ENCODE results near the gene KLF15. TPM values are rescaled to one million over a fixed set of nuclear protein-coding genes. Genes with fewer than 3 reads are reported as not detected.
"Not testable (repeated sequence)": the region's sequence is repeated elsewhere in the genome, so short reads cannot be mapped to it uniquely, and the experiment has no call there.

KLF15 gene
- total RNA-seq, 4 donors from 2014 or later, result 138 to 234 (median 176) TPM

GRCh38 chr3:126337980-126338651 is 19.1 kb downstream of the KLF15 start:
- 75 to 78% methylated on average over 11 of the region's 11 CpGs for WGBS, 2 donors
- Histone ChIP-seq H3K27me3 (no peaks in the 10 kb centered on the region), H3K4me1 (peaks cover 0 to 13% (median under 1%) of the 10 kb centered on the region in 4 donors), H3K4me3 (no peak overlapping the region), H3K27ac (peak overlapping the region in 1 of 4 donors; percentile 100), H3K36me3 (peaks cover 0 to 45% (median 0%) of the 10 kb centered on the region in 3 donors), H3K9me3 (peaks cover 0 to 6% (median 0%) of the 10 kb centered on the region in 4 donors)
- TF ChIP-seq CTCF (IDR thresholded peaks at IDR 0.05), result no peak
- no peak for TF ChIP-seq EP300 (IDR thresholded peaks at IDR 0.05)
- no peak for TF ChIP-seq POLR2A (IDR thresholded peaks at IDR 0.05)
- DNase-seq (ENCODE audit: low spot score in 2 of 2), result peak in 1 of 2 donors; percentile 4

- H3K9me3 ChIP-seq, result peaks cover 0 to 46% (median 5%) of the 10 kb centered on the region in 4 donors
- not testable (repeated sequence) for H3K4me3 ChIP-seq; H3K27ac ChIP-seq; H3K27me3 ChIP-seq; DNase-seq (ENCODE audit: low spot score in 2 of 2); H3K4me1 ChIP-seq
- H3K36me3 ChIP-seq, result peaks cover 0 to 39% (median 0%) of the 10 kb centered on the region in 3 donors
- WGBS, 2 donors, result 68 to 82% methylated on average over 8 to 12 of the region's 15 CpGs
Observed at GRCh38 chr3:126331812-126332336, 25.3 kb downstream of the KLF15 start.

GRCh38 chr3:126329927-126330725 is 27.1 kb downstream of the KLF15 start:
- no peaks in the 10 kb centered on the region for H3K27me3 ChIP-seq
- DNase-seq (ENCODE audit: low spot score in 2 of 2), result no peak
- 74 to 95% methylated on average over 6 to 7 of the region's 7 CpGs for WGBS, 2 donors
- TF ChIP-seq POLR2A (IDR thresholded peaks at IDR 0.05), result no peak
- no peak for TF ChIP-seq EP300 (IDR thresholded peaks at IDR 0.05)
- H3K9me3 ChIP-seq, result peaks cover 0 to 52% (median 7%) of the 10 kb centered on the region in 4 donors
- H3K4me3 ChIP-seq, result no peak overlapping the region
- H3K36me3 ChIP-seq, result peaks cover 0 to 39% (median 0%) of the 10 kb centered on the region in 3 donors
- no peak overlapping the region for H3K27ac ChIP-seq
- no peaks in the 10 kb centered on the region for H3K4me1 ChIP-seq

GRCh38 chr3:126326629-126327028 is 30.6 kb downstream of the KLF15 start:
- 87 to 91% methylated on average over 4 of the region's 4 CpGs for WGBS, 2 donors
- Histone ChIP-seq H3K4me3 (no peak overlapping the region), H3K27me3 (no peaks in the 10 kb centered on the region), H3K27ac (no peak overlapping the region), H3K9me3 (peaks cover 0 to 57% (median 7%) of the 10 kb centered on the region in 4 donors), H3K4me1 (no peaks in the 10 kb centered on the region), H3K36me3 (peaks cover 0 to 39% (median 0%) of the 10 kb centered on the region in 3 donors)
- no peak for TF ChIP-seq CTCF (IDR thresholded peaks at IDR 0.05)
- TF ChIP-seq POLR2A (IDR thresholded peaks at IDR 0.05), result no peak
- no peak for TF ChIP-seq EP300 (IDR thresholded peaks at IDR 0.05)
- DNase-seq (ENCODE audit: low spot score in 2 of 2), result no peak

GRCh38 chr3:126322181-126322967 is 34.8 kb downstream of the KLF15 start:
- no peaks in the 10 kb centered on the region for H3K36me3 ChIP-seq
- no peak for TF ChIP-seq CTCF (IDR thresholded peaks at IDR 0.05)
- TF ChIP-seq POLR2A (IDR thresholded peaks at IDR 0.05), result no peak
- no peak for TF ChIP-seq EP300 (IDR thresholded peaks at IDR 0.05)
- H3K4me1 ChIP-seq, result no peaks in the 10 kb centered on the region
- no peak overlapping the region for H3K4me3 ChIP-seq
- H3K27ac ChIP-seq, result no peak overlapping the region
- no peak for DNase-seq (ENCODE audit: low spot score in 2 of 2)
- WGBS, 2 donors, result 72 to 78% methylated on average over 9 of the region's 9 CpGs
- peaks cover 0 to 28% (median 2%) of the 10 kb centered on the region in 4 donors for H3K9me3 ChIP-seq
- no peaks in the 10 kb centered on the region for H3K27me3 ChIP-seq
